Chondrocyte (in vitro differentiated cells): ENCODE data around the gene PTGFRN. TPM values are rescaled to one million over a fixed set of nuclear protein-coding genes. Genes with fewer than 3 reads are reported as not detected.

ENCODE experiments used
- DNase-seq: peaks from one replicate; pipeline ENCODE4 v3.0.0; 2021; ENCODE audit warnings: mixed read lengths, low spot score
- H3K27ac Mint-ChIP-seq: one replicate; pipeline ENCODE4 v1.8.0; 2021; ENCODE audit warnings: mild to moderate bottlenecking, moderate library complexity, mixed read lengths; ENCODE audit not compliant: unreplicated experiment
- H3K27me3 Mint-ChIP-seq: 2 replicates; pipeline ENCODE4 v1.8.0; 2021; ENCODE audit warnings: low read depth, mixed read lengths
- H3K36me3 Mint-ChIP-seq: 2 replicates; pipeline ENCODE4 v1.8.0; 2021; ENCODE audit warnings: low read depth, mixed read lengths
- H3K4me1 Mint-ChIP-seq: 2 replicates; pipeline ENCODE4 v1.8.0; 2021; ENCODE audit warnings: low read depth, mild to moderate bottlenecking, mixed read lengths
- H3K4me3 Mint-ChIP-seq: one replicate; pipeline ENCODE4 v1.8.0; 2021; ENCODE audit warnings: mild to moderate bottlenecking, moderate library complexity, mixed read lengths; ENCODE audit not compliant: unreplicated experiment
- H3K9me3 Mint-ChIP-seq: 2 replicates; pipeline ENCODE4 v1.8.0; 2021; ENCODE audit warnings: low read depth, mixed read lengths
- total RNA-seq: library from RNA; stranded (reverse); gene quantifications from 3 replicates; pipeline ENCODE4 v1.2.1, GENCODE V29; 2021
- TF ChIP-seq, protein P1 (sequence below): fragments of 200-600 bp; sonication (generic); IDR thresholded peaks from 2 replicates; pipeline ENCODE4 v1.5.0; 2021; ENCODE audit warnings: antibody characterized with exemption, mild to moderate bottlenecking, moderate library complexity

PTGFRN gene
- total RNA-seq, 1 donor from 2014 or later, result 117 TPM

DNA sequence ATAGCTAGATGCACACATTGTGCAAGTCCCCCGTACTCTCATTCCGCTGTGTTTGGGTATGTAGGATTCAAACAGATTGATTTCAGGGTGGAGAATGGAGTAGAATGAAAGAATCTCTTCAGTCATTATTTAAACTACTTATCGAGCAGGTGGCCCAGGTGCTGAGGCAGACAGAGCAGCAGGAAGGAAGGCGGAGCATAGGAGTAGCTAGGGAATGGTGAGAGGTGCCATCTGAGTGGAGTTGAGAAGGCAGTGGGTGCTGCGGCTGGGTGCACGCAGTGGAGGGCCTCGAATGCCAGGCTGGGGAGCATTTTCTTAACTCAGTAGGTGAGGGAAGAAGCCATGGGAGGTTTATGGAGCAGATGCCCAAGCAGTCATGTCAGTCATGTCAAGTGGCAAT lies 46.7 kb downstream of the PTGFRN start:
- Mint-ChIP-seq H3K4me1 (peaks cover 10% of the 10 kb centered on the region), H3K27me3 (no peaks in the 10 kb centered on the region), H3K4me3 (no peak overlapping the region), H3K9me3 (no peaks in the 10 kb centered on the region), H3K27ac (no peak overlapping the region), H3K36me3 (peaks cover 2% of the 10 kb centered on the region)
- no peak for DNase-seq
- TF ChIP-seq, protein P1, sequence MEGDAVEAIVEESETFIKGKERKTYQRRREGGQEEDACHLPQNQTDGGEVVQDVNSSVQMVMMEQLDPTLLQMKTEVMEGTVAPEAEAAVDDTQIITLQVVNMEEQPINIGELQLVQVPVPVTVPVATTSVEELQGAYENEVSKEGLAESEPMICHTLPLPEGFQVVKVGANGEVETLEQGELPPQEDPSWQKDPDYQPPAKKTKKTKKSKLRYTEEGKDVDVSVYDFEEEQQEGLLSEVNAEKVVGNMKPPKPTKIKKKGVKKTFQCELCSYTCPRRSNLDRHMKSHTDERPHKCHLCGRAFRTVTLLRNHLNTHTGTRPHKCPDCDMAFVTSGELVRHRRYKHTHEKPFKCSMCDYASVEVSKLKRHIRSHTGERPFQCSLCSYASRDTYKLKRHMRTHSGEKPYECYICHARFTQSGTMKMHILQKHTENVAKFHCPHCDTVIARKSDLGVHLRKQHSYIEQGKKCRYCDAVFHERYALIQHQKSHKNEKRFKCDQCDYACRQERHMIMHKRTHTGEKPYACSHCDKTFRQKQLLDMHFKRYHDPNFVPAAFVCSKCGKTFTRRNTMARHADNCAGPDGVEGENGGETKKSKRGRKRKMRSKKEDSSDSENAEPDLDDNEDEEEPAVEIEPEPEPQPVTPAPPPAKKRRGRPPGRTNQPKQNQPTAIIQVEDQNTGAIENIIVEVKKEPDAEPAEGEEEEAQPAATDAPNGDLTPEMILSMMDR, result no peak

DNA sequence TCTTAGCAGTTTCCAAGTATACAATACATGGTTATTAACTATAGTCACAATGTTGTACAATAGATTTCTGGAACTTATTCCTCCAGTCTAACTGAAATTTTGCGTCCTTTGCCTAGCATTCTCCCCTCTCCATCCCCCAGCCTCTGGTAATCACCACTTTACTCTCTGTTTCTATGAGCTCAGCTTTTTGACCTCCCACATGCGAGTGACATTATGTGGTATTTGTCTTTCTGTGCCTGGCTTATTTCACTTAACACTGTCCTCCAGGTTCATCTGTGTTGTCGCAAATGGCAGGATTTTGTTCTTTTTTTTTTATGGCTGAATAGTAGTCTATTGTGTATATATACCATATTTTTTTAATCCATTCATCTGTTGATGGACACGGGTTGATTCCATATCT lies 47.9 kb downstream of the PTGFRN start:
- H3K27ac Mint-ChIP-seq, result no peak overlapping the region
- no peak for DNase-seq
- H3K9me3 Mint-ChIP-seq, result no peaks in the 10 kb centered on the region
- H3K27me3 Mint-ChIP-seq, result no peaks in the 10 kb centered on the region
- peaks cover 5% of the 10 kb centered on the region for H3K4me1 Mint-ChIP-seq
- TF ChIP-seq, protein P1, result no peak
- no peak overlapping the region for H3K4me3 Mint-ChIP-seq
- peaks cover 2% of the 10 kb centered on the region for H3K36me3 Mint-ChIP-seq

DNA sequence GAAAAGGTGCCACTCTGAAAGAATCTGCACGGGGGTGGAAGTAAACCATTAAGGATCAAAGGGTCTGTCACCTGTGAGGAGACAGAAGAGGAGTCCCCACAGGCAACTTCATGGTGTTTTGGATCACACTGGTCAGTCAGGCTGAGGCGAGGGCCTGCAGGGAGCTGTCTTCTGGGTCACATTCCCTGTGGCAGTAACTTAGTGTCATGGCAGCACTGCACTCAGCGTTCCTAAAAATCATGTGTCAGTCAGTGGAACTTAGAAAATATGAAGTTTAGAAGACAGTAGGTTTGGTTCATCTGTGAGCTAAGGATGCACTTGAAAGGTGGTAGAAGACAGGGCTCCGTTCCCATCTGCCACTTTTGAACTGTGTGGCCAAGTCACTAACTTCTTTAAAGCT lies 48.4 kb downstream of the PTGFRN start:
- H3K27me3 Mint-ChIP-seq, result no peaks in the 10 kb centered on the region
- no peak overlapping the region for H3K4me3 Mint-ChIP-seq
- DNase-seq, result no peak
- H3K36me3 Mint-ChIP-seq, result peaks cover 2% of the 10 kb centered on the region
- no peak overlapping the region for H3K27ac Mint-ChIP-seq
- TF ChIP-seq, protein P1, result no peak
- peaks cover 5% of the 10 kb centered on the region for H3K4me1 Mint-ChIP-seq
- no peaks in the 10 kb centered on the region for H3K9me3 Mint-ChIP-seq

DNA sequence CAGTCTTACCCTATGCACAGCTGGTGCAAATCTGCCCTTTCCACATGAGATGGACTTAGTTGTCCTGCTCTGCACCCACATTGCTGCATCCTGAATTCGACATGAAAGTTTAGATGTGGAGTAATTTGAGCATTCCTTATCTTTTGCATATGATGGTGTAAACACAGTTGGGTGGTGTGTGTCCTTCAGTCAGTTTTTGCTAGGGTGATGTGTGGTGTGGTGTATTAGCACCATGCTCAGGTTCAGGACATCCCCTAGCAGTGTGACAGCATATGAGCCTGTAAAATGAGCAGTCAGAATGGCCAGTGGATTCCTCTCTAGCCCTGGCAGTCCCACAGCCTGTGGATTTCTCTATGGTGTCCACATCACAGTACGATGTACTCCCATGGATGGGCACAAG lies 49.3 kb downstream of the PTGFRN start:
- DNase-seq, result no peak
- Mint-ChIP-seq H3K4me3 (no peak overlapping the region), H3K36me3 (peaks cover 2% of the 10 kb centered on the region), H3K9me3 (no peaks in the 10 kb centered on the region), H3K27me3 (no peaks in the 10 kb centered on the region), H3K27ac (no peak overlapping the region), H3K4me1 (peaks cover 5% of the 10 kb centered on the region)
- TF ChIP-seq, protein P1, result no peak

DNA sequence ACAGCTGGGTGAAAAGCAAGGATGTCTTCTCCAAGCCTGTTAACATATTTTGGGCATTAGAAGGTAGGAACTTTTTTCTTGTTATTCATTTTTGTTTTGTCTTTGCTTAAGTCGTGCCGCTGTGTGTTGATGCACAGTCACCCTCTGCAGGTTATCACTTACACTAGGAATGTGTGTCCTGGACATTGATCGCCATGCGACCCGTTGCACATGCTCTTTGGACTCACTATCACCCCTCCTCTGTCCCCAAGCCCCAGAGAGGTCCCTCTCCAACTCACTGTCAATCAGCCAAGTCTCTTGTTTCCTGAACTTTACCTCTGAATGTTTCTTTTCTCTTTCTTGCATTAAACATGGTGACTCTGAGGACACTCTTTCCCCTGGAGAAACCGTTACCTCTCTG lies 51.9 kb downstream of the PTGFRN start:
- peaks cover 7% of the 10 kb centered on the region for H3K36me3 Mint-ChIP-seq
- H3K27ac Mint-ChIP-seq, result no peak overlapping the region
- peaks cover 5% of the 10 kb centered on the region for H3K4me1 Mint-ChIP-seq
- H3K9me3 Mint-ChIP-seq, result no peaks in the 10 kb centered on the region
- TF ChIP-seq, protein P1, result no peak
- no peaks in the 10 kb centered on the region for H3K27me3 Mint-ChIP-seq
- no peak for DNase-seq
- no peak overlapping the region for H3K4me3 Mint-ChIP-seq
